Neural progenitor cell (in vitro differentiated cells): Measurements from ENCODE around the gene TMEM198. TPM values are rescaled to one million over a fixed set of nuclear protein-coding genes. Genes with fewer than 3 reads are reported as not detected.
A peak's percentile ranks its signal among the peaks of the same experiment; 100 is the strongest.

Experiments
- DNase-seq: peaks from one replicate; pipeline ENCODE4 v3.0.0-alpha.2; 2016; ENCODE audit warnings: low spot score
- H2AFZ ChIP-seq: fragments of 200-600 bp; sonication (generic); replicated peaks from 2 replicates; pipeline ENCODE4 v1.6.1; 2016; ENCODE audit warnings: antibody characterized with exemption
- H3F3A ChIP-seq: fragments of 200-600 bp; sonication (generic); 2 replicates; pipeline ENCODE4 v1.6.1; 2016; ENCODE audit warnings: antibody characterized with exemption, low read depth
- H3K27ac ChIP-seq: fragments of 200-600 bp; sonication (generic); 2 replicates; pipeline ENCODE4 v1.5.1; 2016; ENCODE audit warnings: mild to moderate bottlenecking
- H3K27me3 ChIP-seq: fragments of 200-600 bp; sonication (generic); 2 replicates; pipeline ENCODE4 v1.6.1; 2016; ENCODE audit warnings: mild to moderate bottlenecking, moderate library complexity
- H3K36me3 ChIP-seq: fragments of 200-600 bp; sonication (generic); 2 replicates; pipeline ENCODE4 v1.5.1; 2016
- H3K4me1 ChIP-seq: fragments of 200-600 bp; sonication (generic); 2 replicates; pipeline ENCODE4 v1.6.1; 2016; ENCODE audit warnings: mixed run types
- H3K4me2 ChIP-seq: fragments of 200-600 bp; sonication (generic); 2 replicates; pipeline ENCODE4 v1.6.1; 2016
- H3K4me3 ChIP-seq: fragments of 200-600 bp; sonication (generic); 2 replicates; pipeline ENCODE4 v1.5.1; 2016
- H3K79me2 ChIP-seq: fragments of 200-600 bp; sonication (generic); 2 replicates; pipeline ENCODE4 v1.6.1; 2016; ENCODE audit warnings: low read depth
- H3K9ac ChIP-seq: fragments of 200-600 bp; sonication (generic); 2 replicates; pipeline ENCODE4 v1.6.1; 2016
- H3K9me3 ChIP-seq: fragments of 200-600 bp; sonication (generic); 2 replicates; pipeline ENCODE4 v1.5.1; 2016; ENCODE audit warnings: low read depth
- H4K20me1 ChIP-seq: fragments of 200-600 bp; sonication (generic); 2 replicates; pipeline ENCODE4 v1.6.1; 2016; ENCODE audit warnings: low read depth
- H3K27ac Mint-ChIP-seq: 3 replicates; pipeline ENCODE4 v1.8.0; 2021; ENCODE audit warnings: mixed read lengths
- H3K27me3 Mint-ChIP-seq: 2 replicates; pipeline ENCODE4 v1.8.0; 2022; ENCODE audit warnings: low read depth, mild to moderate bottlenecking, inconsistent platforms, moderate library complexity, mixed read lengths; ENCODE audit not compliant: insufficient read depth
- H3K36me3 Mint-ChIP-seq: 3 replicates; pipeline ENCODE4 v1.8.0; 2021; ENCODE audit warnings: mixed read lengths
- H3K4me1 Mint-ChIP-seq: 3 replicates; pipeline ENCODE4 v1.8.0; 2021; ENCODE audit warnings: mixed read lengths
- H3K4me3 Mint-ChIP-seq: 3 replicates; pipeline ENCODE4 v1.8.0; 2021; ENCODE audit warnings: mild to moderate bottlenecking, moderate library complexity, mixed read lengths
- H3K9me3 Mint-ChIP-seq: 3 replicates; pipeline ENCODE4 v1.8.0; 2020; ENCODE audit warnings: mixed read lengths
- CTCF ChIP-seq: fragments of 200-600 bp; sonication (generic); IDR thresholded peaks from 2 replicates; pipeline ENCODE4 v1.5.1; 2017; ENCODE audit warnings: antibody characterized with exemption, mild to moderate bottlenecking
- EZH2 ChIP-seq: fragments of 200-600 bp; sonication (generic); IDR thresholded peaks from 2 replicates; pipeline ENCODE4 v1.6.1; 2017; ENCODE audit warnings: antibody characterized with exemption, mild to moderate bottlenecking, moderate library complexity
- EZH2phosphoT487 ChIP-seq: fragments of 200-600 bp; sonication (generic); IDR thresholded peaks from 2 replicates; pipeline ENCODE4 v1.6.1; 2017; ENCODE audit warnings: antibody characterized with exemption
- total RNA-seq: library from RNA; depleted of rRNA; stranded (reverse); fragments of >200 nt; gene quantifications from 2 replicates; pipeline ENCODE4 v1.2.3, GENCODE V29; 2015; ENCODE audit warnings: low replicate concordance

TMEM198 gene
- total RNA-seq, 1 donor from 2014 or later, result 0.79 TPM

GRCh38 chr2:219570194-219570923 lies 26.5 kb downstream of the TMEM198 start:
- Mint-ChIP-seq H3K27me3 (peaks cover 10% of the 10 kb centered on the region), H3K9me3 (peaks cover 2% of the 10 kb centered on the region), H3K36me3 (peaks cover 23% of the 10 kb centered on the region), H3K4me3 (peak overlapping the region; percentile 77), H3K27ac (no peak overlapping the region), H3K4me1 (peaks cover 33% of the 10 kb centered on the region)
- Histone ChIP-seq H3K4me2 (peak overlapping the region; percentile 93), H3K4me1 (peaks cover 8% of the 10 kb centered on the region), H3K36me3 (no peaks in the 10 kb centered on the region), H3K4me3 (peak overlapping the region; percentile 69), H3K27me3 (peaks cover 17% of the 10 kb centered on the region), H4K20me1 (peaks cover 19% of the 10 kb centered on the region), H3K9ac (no peak overlapping the region), H3K79me2 (peaks cover 10% of the 10 kb centered on the region), H2AFZ (peak overlapping the region; percentile 55), H3K27ac (no peak overlapping the region), H3F3A (peaks cover 17% of the 10 kb centered on the region), H3K9me3 (no peaks in the 10 kb centered on the region)
- DNase-seq, result peak; percentile 65
- peak; percentile 24 for TF ChIP-seq EZH2
- no peak for TF ChIP-seq EZH2phosphoT487
- TF ChIP-seq CTCF, result no peak

GRCh38 chr2:219570924-219571310 lies 27.1 kb downstream of the TMEM198 start:
- Histone ChIP-seq H3K4me3 (peak overlapping the region; percentile 69), H3K27me3 (peaks cover 17% of the 10 kb centered on the region), H3K4me2 (peak overlapping the region; percentile 93), H3K79me2 (peaks cover 10% of the 10 kb centered on the region), H3K9me3 (no peaks in the 10 kb centered on the region), H3K4me1 (peaks cover 12% of the 10 kb centered on the region), H2AFZ (peak overlapping the region; percentile 55), H4K20me1 (peaks cover 19% of the 10 kb centered on the region), H3F3A (peaks cover 17% of the 10 kb centered on the region), H3K36me3 (no peaks in the 10 kb centered on the region), H3K9ac (no peak overlapping the region), H3K27ac (no peak overlapping the region)
- Mint-ChIP-seq H3K4me3 (peak overlapping the region; percentile 64), H3K9me3 (peaks cover 2% of the 10 kb centered on the region), H3K36me3 (peaks cover 22% of the 10 kb centered on the region), H3K4me1 (peaks cover 39% of the 10 kb centered on the region), H3K27me3 (peaks cover 8% of the 10 kb centered on the region), H3K27ac (no peak overlapping the region)
- DNase-seq, result peak; percentile 60
- TF ChIP-seq EZH2phosphoT487, result no peak
- no peak for TF ChIP-seq CTCF
- TF ChIP-seq EZH2, result peak; percentile 26

GRCh38 chr2:219571311-219572236 lies 27.7 kb downstream of the TMEM198 start, which contains the start of gene OBSL1:
TSS of gene OBSL1 (minus strand) at chr2:219571539. CDS start at chr2:219571232, 307 bp downstream.
- TF ChIP-seq EZH2phosphoT487, result no peak
- TF ChIP-seq EZH2, result peak; percentile 32
- Histone ChIP-seq H3F3A (peaks cover 18% of the 10 kb centered on the region), H2AFZ (peak within 1 kb of the TSS; percentile 55), H3K9ac (no peak within 1 kb of the TSS), H3K27ac (no peak within 1 kb of the TSS), H3K4me2 (peak within 1 kb of the TSS; percentile 93), H3K9me3 (no peaks in the 10 kb centered on the region), H3K36me3 (no peaks in the 10 kb centered on the region), H3K79me2 (peaks cover 10% of the 10 kb centered on the region), H3K27me3 (peaks cover 17% of the 10 kb centered on the region), H4K20me1 (peaks cover 19% of the 10 kb centered on the region), H3K4me1 (peaks cover 19% of the 10 kb centered on the region), H3K4me3 (peak within 1 kb of the TSS; percentile 69)
- H3K9me3 Mint-ChIP-seq, result no peaks in the 10 kb centered on the region
- peaks cover 9% of the 10 kb centered on the region for H3K27me3 Mint-ChIP-seq
- peaks cover 16% of the 10 kb centered on the region for H3K36me3 Mint-ChIP-seq
- H3K4me1 Mint-ChIP-seq, result peaks cover 43% of the 10 kb centered on the region
- peak; percentile 91 for DNase-seq
- H3K27ac Mint-ChIP-seq, result peak within 1 kb of the TSS; percentile 70
- peak within 1 kb of the TSS; percentile 76 for H3K4me3 Mint-ChIP-seq
